HG03025 (cell line): ENCODE results near the gene ASTN2.
A peak's percentile ranks its signal among the peaks of the same experiment; 100 is the strongest.
"Not testable (repeated sequence)": the region's sequence is repeated elsewhere in the genome, so short reads cannot be mapped to it uniquely, and the experiment has no call there.

ENCODE experiments used
- ATAC-seq: cut with Tn5 transposase; IDR thresholded peaks from one replicate; pipeline ENCODE4 v1.9.1; 2021; ENCODE audit warnings: mild to moderate bottlenecking, moderate library complexity; ENCODE audit not compliant: unreplicated experiment, low FRiP score

Gene ASTN2

DNA sequence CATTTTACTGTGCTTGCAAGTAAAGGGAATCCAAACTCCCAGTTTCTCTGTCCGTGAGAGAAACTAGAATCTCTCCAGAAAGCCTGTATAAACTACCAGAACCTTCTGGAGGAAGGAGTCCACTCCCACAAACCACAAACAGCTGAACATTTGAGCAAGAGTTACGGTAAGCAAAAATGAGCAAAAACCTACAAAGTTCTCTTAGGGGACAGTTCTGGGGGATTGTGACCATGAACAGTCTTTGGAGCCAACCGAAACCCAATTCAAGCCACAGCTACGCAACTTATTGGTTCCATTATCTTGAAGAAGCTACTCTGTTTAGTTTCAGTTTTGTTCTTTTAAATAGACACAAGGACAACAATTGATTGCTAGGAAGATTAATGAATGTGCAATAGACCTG is 330.6 kb downstream of the ASTN2 start:
- ATAC-seq = no peak

DNA sequence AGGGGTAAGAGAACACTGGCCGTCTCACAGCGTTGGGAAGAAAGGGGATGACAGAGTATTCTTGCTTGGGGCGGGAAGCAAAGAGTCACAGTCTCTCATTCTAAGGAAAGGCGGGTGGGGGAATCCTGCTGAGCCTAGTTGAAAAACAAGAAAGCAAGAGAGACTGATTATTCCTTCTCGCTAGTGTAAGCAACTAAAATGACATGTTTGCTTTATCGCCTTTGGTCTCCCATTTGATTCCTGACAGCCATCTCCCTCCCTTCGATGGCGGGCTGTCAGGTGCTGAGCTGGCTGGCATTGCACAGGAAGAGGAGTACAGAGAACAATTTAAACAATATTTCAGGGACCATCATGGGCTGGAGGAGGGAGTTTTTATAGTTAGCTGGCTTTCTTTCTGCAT is 331.3 kb downstream of the ASTN2 start:
- ATAC-seq = no peak

DNA sequence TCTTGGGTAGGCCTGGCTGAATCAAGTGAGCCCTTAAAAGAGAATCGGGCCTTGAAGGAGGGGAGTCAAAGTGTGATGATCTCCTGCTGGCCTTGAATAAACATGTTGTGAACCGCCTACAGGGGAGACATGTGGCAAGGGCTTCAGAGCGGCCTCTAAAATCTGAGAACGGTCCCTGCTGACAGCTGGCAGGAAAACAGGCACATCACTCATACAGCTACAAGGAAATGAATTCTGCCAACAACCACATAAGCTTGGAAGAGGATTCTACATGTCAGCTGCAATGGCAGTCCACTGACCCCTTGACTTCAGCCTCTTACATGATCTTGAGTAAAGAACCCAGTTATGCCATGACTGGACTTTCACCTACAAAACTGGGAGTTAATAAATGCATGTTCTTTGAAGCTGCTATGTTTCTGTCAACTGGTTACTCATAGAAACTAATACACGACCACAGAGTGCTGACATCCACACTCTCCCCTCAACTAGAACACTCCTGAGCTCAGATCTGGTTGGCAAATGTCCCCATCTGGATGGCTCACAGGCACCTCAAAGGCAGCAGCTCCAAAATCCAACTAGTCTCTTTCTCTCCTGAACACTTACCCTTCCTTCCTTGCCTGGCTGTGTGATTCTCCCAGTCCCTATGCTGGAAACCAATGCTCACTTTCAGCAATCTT is 333.1 kb downstream of the ASTN2 start:
- ATAC-seq = no peak

DNA sequence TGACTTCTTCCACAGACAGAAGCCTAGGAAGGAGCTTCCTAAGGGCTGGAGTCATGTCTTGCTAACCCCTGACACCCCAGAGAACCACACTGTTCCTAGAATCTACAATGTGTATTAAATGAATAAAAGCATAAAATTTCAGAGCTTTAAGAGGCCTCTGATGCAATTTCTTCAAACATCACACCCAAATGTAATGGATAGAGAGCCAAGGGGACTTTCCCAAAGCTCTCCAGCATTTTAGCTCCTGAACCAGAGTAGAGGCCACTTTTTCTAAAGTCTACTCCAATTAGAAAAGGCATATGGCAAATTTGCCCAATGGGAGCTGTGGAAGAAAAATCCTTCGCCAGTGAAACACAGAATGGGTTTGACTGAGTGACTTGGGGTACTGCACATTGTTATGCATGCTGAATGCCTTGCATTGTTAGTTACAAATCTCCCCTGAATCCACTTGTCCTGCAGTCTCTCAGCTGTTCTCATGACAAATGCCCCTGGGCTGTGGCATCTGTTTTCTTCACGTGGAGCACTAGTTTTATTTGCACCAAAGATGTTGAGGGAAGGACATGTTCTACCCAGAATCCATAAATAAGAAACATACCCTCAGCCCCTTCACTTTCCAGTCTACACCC is 334.0 kb downstream of the ASTN2 start:
- no peak for ATAC-seq

DNA sequence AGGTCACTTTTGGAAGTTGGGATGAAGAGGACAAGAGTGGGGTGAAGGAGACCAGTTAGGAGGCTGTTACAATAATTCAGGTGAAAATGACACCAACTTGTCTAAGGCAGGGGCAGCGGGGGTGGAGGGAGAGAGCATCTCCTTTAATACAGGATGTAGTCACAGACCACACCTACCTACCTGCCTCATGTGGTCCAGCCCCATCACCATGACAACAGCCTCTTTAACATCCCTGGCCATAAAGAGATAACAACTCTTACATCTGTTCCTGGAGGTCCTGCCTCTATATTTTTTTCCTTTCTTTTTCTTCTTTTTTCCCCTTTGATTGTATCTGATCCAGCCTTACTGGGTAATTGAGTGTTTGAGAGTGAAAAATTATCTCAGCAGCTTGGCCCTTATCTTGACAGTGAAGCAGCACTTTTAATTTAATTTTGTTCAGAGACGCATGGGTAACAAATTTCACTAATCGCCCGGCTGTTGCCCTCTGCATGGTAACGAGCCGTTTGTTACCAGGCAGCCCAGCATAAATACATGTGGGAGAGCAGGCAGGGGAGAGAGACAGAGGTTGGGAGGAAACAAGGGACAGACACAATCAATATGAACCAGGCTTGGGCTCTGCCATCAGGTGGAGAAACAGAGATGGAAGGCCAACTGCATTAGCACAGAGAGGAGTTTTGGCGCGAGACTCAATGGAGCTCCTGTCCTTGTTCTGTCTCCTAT is 338.1 kb downstream of the ASTN2 start:
- no peak for ATAC-seq

DNA sequence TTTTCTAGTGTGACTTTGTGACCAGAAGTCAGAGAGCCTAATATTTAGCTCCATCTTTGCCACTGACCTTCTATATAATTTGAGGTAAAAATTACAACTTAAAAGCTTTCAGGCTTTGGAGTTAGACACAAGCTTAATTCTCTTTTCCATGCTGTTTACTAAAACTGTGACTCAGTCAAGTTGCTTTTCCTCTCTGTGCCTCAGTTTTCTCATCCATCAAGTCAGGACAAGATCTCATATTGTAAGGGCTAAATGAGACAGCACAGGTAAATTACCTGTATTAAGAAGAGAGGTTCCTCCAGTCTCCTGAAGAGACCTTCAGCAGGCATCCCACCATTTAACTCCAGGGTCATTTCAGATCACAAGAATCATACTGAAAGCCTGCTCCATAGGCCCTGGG is 339.2 kb downstream of the ASTN2 start:
- ATAC-seq = no peak

DNA sequence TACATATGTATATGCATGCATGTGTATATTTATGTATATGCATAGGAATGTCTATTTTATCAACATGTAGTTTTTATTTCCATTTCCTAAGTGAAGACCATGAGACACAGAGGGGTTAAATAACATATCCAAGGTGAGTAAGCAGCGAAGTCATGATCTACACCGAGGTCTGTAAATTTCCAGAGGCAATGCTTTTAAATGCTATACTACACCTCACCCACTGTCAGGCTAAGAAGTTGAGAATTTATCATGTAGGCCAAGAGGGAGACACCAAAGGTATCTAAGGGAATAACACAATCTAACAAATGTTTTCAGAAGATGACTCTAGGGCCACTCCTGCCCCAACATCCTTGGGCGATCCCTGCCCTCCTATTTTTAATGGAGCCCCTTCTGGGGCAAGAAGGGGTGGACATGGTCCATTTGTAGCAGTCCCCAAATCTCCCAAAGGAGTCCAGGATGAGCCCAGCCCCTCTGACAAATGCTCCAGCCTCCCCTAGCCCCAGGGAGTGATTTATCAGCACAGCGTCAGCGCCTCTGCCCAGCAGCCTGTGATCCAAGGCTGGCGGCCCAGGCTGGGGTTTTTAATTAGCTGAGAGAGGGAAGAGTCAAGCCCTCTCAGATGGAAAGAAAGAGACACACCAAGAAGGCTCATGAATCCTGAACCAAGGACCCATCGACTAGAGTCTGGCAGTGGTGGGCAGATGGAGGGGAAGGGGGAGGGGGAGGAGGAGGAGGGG is 339.9 kb downstream of the ASTN2 start:
- ATAC-seq = no peak

DNA sequence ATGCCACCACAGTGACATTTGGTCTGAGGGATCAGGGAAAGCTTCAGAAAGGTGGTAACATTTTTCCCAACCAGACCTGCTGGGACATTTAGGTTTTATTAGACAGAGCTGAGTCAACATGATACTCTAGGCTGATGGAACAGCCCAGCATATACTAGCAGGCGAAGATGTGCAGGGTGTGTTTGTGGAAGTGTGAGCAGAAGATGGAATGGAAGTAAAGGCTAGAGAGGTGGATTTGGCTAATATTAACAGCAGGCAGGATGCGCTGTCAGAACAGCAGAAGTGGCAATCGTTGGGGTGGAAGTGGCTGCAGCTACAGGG is 340.6 kb downstream of the ASTN2 start:
- ATAC-seq = no peak

DNA sequence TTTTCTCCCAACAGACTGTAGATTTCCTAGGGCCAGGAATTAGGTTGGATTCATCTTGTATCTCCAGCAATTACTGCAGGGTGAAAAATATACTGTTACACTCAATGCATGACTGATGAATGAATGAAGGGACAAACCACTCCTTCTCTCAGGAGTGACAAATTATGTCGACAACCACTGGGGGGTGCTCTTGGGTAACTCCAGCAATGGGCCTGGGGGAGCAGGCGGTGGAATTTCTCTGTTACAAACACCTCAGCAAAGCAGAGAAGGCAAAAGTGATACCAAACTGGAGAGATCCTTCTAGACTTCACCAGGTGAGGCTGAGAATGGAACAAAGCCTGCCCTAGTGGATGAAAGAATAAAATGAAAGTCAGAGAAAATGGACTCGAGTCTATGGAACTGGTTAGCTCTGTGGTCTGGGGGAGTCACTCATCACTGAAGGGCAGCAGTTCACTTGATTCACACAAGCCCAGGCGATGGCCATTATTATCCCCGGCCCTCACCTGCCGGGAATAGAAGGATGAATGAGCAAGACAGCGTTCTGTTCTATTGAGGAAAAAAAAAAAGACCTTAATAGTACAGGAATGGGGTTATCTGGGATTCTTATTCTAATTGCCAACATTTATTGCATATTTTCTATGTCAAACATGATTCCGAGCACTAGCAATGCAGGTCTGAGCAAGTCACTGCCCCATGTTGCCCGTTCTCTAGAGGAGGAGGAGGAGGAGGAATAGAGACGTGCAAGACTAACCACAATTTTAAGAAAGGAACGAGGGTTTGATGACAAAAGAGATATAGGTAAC is 341.1 kb downstream of the ASTN2 start:
- no peak for ATAC-seq

DNA sequence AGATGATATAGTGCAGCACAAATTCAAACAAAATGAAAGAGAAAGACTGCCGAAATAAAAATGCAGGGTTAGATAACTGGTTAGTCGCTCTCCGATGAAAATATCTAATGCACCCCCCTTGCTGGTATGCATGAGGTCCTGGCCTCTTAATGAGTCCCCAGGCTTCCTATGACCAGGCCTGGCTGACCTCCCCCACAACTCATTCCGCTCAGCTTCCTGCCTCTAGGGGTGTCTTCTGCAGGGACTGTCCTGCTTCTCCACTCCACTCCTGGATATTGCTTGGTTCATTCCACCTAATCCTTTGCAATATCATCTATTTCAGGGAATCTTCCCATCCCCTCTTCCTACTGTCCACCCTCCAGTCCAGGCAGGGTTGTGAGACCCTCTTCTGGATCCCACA is 341.8 kb downstream of the ASTN2 start:
- ATAC-seq = no peak

DNA sequence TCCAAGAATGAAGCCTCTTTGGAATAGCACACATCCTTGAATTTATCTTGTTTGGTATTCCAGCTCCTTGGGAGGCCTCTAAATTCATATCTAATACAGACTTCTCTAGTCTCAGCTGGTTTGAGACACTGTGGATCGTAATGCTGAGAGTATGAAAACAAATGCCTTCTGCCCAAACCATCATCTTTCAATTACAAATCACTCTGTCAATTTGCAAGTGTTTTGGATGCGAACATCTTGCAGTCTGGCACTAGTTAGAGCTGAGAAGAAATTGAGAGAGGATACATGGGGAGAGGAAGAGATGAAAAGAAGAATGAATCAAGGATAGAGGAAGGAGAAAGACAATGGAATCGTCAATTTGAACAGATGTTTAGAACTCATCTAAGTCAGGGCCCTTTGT is 342.6 kb downstream of the ASTN2 start:
- ATAC-seq = no peak

DNA sequence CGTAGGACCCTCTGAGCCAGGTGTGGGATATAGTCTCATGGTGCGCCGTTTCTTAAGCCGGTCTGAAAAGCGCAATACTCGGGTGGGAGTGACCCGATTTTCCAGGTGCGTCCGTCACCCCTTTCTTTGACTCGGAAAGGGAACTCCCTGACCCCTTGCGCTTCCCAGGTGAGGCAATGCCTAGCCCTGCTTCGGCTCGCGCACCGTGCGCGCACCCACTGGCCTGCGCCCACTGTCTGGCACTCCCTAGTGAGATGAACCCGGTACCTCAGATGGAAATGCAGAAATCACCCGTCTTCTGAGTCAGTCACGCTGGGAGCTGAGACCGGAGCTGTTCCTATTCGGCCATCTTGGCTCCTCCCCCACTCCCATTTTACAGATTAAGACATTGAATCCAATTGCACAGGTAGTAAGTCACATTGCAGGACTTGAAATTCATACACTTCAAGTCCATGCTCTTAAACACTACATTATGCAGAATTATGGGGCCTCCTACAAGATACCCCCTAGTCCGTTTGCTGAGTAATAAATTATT is 343.1 kb downstream of the ASTN2 start:
- not testable (repeated sequence) for ATAC-seq

DNA sequence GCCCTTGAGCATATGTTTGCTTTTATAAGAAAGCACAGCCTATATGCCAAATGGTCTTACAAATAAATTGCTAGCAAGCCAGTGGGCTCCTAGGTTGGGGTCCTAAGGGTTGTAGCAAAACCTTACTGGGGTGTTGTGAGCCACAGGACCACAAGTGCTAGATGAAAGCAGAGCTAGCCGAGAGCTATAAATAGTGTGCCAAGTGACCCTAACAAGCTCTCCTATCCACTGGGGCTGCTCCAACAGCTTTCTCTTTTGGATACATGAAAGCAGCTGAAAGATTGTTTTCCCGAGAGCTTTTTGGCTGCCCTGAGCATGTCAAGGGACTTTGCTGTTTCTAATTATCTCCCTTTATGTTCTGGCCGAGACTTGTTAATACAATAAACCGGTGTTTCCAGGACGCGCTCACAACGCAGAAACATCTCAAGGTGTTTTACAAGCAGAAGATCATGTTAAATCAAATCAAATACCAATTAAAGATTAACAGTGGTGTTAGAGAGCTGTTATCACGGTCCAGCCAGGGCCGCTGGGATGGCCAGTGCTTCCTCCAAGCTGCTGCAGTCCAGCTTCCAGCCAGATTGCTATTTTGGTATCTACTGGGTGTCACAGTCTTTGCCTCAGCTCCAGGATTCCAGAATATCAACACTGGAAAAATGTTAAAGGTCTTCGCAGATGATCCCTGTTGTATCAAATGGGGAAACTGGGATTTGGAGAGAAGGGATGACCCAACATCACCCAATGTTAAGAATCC is 351.0 kb downstream of the ASTN2 start:
- ATAC-seq = no peak

DNA sequence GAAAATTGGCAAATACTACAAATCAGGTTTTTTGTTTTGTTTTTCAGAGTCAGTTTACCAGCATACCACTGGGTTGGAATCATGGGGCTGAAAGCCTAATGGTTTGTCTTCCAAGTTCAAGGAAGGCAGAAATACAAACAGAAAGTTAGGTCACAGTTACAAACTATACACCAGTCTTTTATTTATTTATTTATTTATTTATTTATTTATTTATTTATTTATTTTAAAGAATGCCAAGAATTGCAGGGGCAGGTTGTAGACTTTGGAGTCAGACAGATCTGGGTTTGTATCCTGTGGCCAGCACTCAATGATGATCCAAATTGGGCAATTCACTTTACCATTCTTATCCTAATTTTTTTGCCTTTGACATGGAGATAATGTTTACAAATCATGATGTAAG is 353.9 kb downstream of the ASTN2 start:
- ATAC-seq = no peak

DNA sequence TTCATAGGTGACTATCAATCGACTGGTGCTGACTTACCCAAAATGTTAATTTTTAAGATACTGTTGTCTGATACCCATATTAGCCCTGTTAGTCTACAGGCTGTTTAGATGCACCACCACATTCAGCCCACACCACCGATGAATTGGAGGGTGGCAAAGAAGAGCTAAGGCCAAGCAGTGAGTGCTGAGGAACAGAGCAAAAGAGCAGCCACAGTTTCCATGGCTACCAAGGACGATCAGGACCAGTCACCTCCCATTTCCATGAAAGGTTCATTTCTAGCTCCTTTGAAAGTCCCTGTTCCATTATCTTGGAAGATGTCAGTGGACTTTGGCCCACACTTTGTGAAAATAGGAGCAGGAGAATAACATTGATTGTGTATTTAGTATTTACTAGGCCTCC is 364.9 kb downstream of the ASTN2 start:
- no peak for ATAC-seq

DNA sequence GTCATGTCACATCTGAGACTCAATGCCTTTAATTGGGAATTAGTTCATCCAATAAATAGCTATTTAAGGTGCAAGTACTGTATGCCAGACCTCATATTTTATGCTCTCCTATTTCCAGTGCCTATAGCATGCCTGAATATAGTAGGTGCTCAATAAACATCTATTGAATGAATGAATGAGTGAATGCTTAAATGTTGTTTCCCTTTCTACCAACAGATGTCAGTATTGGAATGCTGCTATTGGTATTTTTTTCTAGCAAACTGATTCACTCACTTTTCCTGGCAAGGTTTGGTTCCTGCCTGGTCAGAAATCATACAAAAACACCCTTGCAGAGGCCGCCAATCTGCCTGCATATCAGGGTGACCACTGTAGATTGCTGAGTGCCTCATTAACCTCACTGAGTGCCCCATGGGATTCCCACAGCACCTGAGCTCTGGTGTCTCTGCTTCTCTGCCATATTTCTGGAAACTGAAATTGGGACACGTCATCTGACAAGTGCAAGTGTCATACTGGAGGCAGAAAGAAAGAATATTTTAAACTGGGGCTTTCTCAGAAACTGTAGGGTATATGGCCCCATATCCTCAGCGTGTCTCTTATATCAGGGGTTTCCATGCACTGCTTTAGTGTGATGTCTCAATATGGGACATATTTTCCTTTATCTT is 368.1 kb downstream of the ASTN2 start:
- peak; percentile 83 for ATAC-seq

DNA sequence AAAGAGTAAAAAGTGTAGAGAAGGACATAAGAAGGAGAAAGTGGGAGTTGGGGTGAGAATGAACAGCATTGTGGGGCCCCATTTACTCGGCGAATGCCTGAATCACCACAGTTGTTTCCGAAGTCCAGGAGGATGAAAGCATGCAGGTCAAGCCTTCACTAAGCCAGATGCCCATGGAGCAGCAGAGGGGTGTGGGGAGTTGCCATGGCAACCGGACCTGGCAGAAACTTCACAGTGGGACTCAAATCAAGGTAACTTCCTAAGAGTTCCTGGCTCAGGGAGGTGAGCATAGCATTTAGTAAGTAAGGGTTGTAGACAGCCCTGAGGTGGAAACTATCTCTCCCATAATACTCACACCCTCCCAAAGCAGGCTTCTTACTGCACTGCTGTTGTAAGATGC is 370.6 kb downstream of the ASTN2 start:
- no peak for ATAC-seq

DNA sequence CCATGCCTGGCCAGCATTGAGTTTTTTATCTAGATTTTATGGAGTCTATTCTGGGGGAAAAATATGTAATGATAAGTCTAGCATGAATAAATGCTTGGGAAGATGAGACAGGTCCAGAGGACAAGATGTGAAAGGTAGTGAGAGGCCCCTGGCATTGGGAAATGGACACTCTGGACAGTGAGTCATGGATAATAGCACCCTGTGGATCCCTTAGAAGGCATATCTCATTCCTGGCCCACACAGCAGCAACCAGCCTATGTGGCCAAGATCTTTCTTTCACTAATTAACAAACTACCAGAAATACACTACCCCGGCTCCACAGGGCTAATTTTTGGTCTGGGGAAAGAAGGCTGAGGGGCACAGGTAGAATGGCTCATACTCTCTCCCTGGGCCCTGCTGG is 371.7 kb downstream of the ASTN2 start:
- no peak for ATAC-seq

DNA sequence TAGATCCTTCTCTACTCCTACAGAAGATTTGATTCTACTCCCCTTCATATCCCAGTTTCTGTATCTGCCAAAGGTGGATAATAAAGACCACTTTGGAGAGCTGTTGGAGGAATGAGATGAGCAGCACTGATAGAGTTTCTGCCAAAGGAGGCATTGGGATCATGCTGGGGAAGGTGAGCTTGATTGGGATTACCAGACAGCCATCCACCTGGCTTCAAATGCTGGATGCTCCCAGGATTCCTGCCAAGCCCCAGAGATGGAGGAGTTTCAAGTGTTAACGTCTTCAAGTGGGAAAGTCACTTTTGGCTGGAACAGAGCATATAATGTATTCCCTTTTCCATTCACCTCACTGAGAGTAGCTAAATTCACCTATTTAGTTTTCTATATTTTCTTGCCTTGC is 379.3 kb downstream of the ASTN2 start:
- ATAC-seq = no peak
